Liver (tissue), 3 donors: ENCODE results near the gene KRT27.

ENCODE experiments used
- GABPA ChIP-seq, 2 donors: IDR thresholded peaks in 1 of 2; conservative IDR thresholded peaks in 1 of 2; 2 replicates each; pipeline ENCODE4 v1.6.1; 2016; ENCODE audit warnings: antibody characterized with exemption in 2 of 2, mild to moderate bottlenecking in 1 of 2, moderate library complexity in 1 of 2
- JUND ChIP-seq, 2 donors: IDR thresholded peaks; 2 replicates each; pipeline ENCODE4 v1.6.1; 2016; ENCODE audit warnings: antibody characterized with exemption in 2 of 2
- NR2F2 ChIP-seq: IDR thresholded peaks from 2 replicates; pipeline ENCODE4 v1.6.1; 2016; ENCODE audit warnings: antibody characterized with exemption
- RAD21 ChIP-seq, 2 donors: IDR thresholded peaks; 2 replicates each; pipeline ENCODE4 v1.6.1; 2016; ENCODE audit warnings: antibody characterized with exemption in 2 of 2, mild to moderate bottlenecking in 2 of 2
- RXRA ChIP-seq, 2 donors: IDR thresholded peaks; 2 replicates each; pipeline ENCODE4 v1.6.1; 2017 to 2018; ENCODE audit warnings: antibody characterized with exemption in 2 of 2, mild to moderate bottlenecking in 1 of 2
- SP1 ChIP-seq: IDR thresholded peaks from 2 replicates; pipeline ENCODE4 v1.6.1; 2018; ENCODE audit warnings: antibody characterized with exemption, mild to moderate bottlenecking
- TAF1 ChIP-seq: conservative IDR thresholded peaks from 2 replicates; pipeline ENCODE4 v1.6.1; 2016; ENCODE audit warnings: antibody characterized with exemption, mild to moderate bottlenecking
- YY1 ChIP-seq: IDR thresholded peaks from 2 replicates; pipeline ENCODE4 v1.6.1; 2016; ENCODE audit warnings: antibody characterized with exemption, mild to moderate bottlenecking
- TF ChIP-seq, protein P1 (sequence below): fragments of 150-350 bp; IDR thresholded peaks from 2 replicates; pipeline ENCODE4 v1.5.1; 2017; ENCODE audit warnings: improper control_type of control experiment, low read depth, low read length; ENCODE audit not compliant: missing input control
- TF ChIP-seq, protein P2 (sequence below): IDR thresholded peaks from 2 replicates; pipeline ENCODE4 v1.6.1; 2016; ENCODE audit warnings: antibody characterized with exemption, mild to moderate bottlenecking
- TF ChIP-seq, protein P3 (sequence below): IDR thresholded peaks from 2 replicates; pipeline ENCODE4 v1.6.1; 2016; ENCODE audit warnings: antibody characterized with exemption
- donor health status: healthy.
- donor health status: healthy.

DNA sequence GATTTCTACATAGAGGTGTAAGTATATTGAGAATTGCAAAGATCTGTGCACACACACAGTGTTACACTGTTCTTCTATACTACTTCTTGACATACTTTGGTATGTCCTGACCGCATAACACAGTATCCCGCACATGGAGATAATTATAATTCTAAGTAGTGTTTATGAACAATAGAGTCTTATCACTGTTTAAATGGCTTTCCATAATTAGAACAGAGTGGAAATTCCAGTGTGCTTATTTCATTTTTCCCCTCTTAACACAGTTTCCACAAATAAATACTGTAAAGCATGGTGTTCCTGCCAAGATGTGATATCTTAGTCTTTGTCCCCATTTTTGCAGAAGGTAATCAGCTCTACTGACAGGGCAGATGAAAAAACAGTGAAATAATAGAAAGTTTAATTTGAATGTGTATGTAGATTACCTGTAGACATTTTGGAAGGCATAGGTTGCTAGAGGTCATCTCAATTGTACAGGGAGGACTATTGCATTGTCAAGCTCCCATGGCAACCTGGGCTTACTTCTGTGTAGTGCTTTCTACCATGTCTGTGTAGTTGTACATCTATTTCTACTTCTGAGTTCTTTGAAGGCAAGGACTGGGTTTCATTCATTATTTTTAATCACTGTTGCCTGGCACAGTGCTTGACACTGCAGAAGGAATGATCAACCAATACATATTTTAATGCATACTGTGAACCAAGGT lies 27.5 kb upstream of the KRT27 start:
- no peak for TF ChIP-seq YY1
- TF ChIP-seq, protein P1, sequence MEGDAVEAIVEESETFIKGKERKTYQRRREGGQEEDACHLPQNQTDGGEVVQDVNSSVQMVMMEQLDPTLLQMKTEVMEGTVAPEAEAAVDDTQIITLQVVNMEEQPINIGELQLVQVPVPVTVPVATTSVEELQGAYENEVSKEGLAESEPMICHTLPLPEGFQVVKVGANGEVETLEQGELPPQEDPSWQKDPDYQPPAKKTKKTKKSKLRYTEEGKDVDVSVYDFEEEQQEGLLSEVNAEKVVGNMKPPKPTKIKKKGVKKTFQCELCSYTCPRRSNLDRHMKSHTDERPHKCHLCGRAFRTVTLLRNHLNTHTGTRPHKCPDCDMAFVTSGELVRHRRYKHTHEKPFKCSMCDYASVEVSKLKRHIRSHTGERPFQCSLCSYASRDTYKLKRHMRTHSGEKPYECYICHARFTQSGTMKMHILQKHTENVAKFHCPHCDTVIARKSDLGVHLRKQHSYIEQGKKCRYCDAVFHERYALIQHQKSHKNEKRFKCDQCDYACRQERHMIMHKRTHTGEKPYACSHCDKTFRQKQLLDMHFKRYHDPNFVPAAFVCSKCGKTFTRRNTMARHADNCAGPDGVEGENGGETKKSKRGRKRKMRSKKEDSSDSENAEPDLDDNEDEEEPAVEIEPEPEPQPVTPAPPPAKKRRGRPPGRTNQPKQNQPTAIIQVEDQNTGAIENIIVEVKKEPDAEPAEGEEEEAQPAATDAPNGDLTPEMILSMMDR: no peak
- no peak for TF ChIP-seq RAD21 (IDR thresholded peaks at IDR 0.05)
- TF ChIP-seq NR2F2: no peak
- no peak for TF ChIP-seq SP1
- no peak for TF ChIP-seq RXRA (IDR thresholded peaks at IDR 0.05)
- TF ChIP-seq JUND (IDR thresholded peaks at IDR 0.05): no peak
- TF ChIP-seq, protein P2, sequence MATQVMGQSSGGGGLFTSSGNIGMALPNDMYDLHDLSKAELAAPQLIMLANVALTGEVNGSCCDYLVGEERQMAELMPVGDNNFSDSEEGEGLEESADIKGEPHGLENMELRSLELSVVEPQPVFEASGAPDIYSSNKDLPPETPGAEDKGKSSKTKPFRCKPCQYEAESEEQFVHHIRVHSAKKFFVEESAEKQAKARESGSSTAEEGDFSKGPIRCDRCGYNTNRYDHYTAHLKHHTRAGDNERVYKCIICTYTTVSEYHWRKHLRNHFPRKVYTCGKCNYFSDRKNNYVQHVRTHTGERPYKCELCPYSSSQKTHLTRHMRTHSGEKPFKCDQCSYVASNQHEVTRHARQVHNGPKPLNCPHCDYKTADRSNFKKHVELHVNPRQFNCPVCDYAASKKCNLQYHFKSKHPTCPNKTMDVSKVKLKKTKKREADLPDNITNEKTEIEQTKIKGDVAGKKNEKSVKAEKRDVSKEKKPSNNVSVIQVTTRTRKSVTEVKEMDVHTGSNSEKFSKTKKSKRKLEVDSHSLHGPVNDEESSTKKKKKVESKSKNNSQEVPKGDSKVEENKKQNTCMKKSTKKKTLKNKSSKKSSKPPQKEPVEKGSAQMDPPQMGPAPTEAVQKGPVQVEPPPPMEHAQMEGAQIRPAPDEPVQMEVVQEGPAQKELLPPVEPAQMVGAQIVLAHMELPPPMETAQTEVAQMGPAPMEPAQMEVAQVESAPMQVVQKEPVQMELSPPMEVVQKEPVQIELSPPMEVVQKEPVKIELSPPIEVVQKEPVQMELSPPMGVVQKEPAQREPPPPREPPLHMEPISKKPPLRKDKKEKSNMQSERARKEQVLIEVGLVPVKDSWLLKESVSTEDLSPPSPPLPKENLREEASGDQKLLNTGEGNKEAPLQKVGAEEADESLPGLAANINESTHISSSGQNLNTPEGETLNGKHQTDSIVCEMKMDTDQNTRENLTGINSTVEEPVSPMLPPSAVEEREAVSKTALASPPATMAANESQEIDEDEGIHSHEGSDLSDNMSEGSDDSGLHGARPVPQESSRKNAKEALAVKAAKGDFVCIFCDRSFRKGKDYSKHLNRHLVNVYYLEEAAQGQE: no peak
- no peak for TF ChIP-seq TAF1
- TF ChIP-seq GABPA (IDR thresholded peaks at IDR 0.05 in 1 of 2, conservative IDR thresholded peaks at IDR 0.05 in 1 of 2): no peak
- TF ChIP-seq, protein P3, sequence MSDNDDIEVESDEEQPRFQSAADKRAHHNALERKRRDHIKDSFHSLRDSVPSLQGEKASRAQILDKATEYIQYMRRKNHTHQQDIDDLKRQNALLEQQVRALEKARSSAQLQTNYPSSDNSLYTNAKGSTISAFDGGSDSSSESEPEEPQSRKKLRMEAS: no peak
